ENCODE data around the gene SAMD11. TPM values are rescaled to one million over a fixed set of nuclear protein-coding genes. Genes with fewer than 3 reads are reported as not detected.
A peak's percentile ranks its signal among the peaks of the same experiment; 100 is the strongest.

Gene SAMD11
- total and polyA plus RNA-seq, 2 of the 8 experiments (the other 6 are each of a cell fraction or from before 2014, with no cell fraction given) = 0.18 to 0.30 TPM

DNA sequence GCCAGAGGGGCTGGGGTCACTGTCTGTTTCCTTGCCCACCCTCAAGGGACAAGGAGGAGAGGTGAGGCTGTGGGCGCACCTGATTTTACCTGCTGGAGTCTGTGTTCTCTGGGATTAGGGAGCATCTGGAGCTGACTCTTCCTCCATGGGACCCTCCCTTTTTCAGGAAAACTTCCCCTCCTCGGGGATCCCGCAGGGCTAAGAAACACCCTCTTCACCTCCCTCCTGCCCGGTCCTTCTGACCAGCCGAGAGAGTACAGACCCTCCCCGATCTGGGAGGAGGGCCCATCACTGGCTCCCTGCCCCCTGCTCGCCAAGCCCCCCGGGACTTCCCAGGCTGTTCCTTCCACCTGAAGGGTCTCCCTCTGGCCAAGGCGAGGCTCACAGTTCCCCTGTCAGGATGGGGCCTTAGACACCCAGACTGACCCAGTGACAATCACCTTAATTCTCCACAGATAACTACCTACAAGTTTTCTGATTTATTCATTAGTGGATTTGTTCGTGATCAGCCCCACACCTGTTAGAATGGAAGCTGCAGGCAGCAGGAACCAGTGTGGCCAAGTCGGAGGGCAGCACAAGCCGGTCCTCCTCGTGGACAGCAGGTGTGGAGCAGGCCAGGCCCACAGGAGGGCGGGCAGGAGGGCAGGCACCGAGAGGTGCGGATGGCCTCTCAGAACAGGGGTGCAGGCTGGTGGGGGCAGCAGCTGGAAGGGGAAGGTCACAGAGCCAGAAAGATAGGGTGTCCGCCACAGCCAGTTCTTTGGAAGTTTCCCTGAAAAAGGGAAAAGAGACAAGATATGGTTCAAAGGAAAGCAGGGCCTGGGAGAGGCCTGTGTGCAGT is 15.9 kb upstream of the SAMD11 start:
- Histone ChIP-seq H2BK20ac (ENCODE audit: low read length) (no peak overlapping the region), H3K56ac (replicated peaks; ENCODE audit: insufficient read length, low read depth, low read length) (no peak overlapping the region), H4K91ac (replicated peaks; ENCODE audit: insufficient read length, low read length) (no peak overlapping the region), H3K4ac (replicated peaks; ENCODE audit: insufficient read length, low read depth, low read length) (no peak overlapping the region), H3K36me3 (ENCODE audit: control insufficient read depth in 2 of 4, insufficient read depth in 4 of 4, low read length in 3 of 4) (no peaks in the 10 kb centered on the region), H3K27ac (ENCODE audit: low read depth, low read length) (no peak overlapping the region), H2AK5ac (ENCODE audit: low read depth, low read length) (no peak overlapping the region), H3K4me3 (ENCODE audit: extremely low read depth in 1 of 4, insufficient read depth in 2 of 4, low read depth in 3 of 4, low read length in 4 of 4) (no peak overlapping the region), H3K79me2 (ENCODE audit: control insufficient read depth in 1 of 2, insufficient read depth in 2 of 2, low read length in 2 of 2) (no peaks in the 10 kb centered on the region), H3K23ac (ENCODE audit: insufficient read length) (no peak overlapping the region), H2BK12ac (ENCODE audit: low read depth, low read length) (no peak overlapping the region), H4K8ac (ENCODE audit: extremely low read depth, insufficient read depth, low read length) (no peak overlapping the region), H2BK15ac (ENCODE audit: low read length) (no peak overlapping the region), H3K18ac (ENCODE audit: extremely low read depth, low read length) (no peak overlapping the region; the same call in 1 of the 2 replicates), H3K14ac (ENCODE audit: insufficient read length) (no peak overlapping the region), H3K9ac (replicated peaks in 1 of 4; ENCODE audit: extremely low read depth in 1 of 4, low read depth in 3 of 4, low read length in 3 of 4) (no peak overlapping the region), H2BK120ac (replicated peaks; ENCODE audit: low read depth, low read length) (no peak overlapping the region), H4K20me1 (replicated peaks in 1 of 2; ENCODE audit: control insufficient read depth in 1 of 2, insufficient read depth in 2 of 2, low read length in 2 of 2) (peaks cover 6 to 9% of the 10 kb centered on the region in 2 experiments), H3K79me1 (ENCODE audit: low read depth, low read length) (no peaks in the 10 kb centered on the region), H2AFZ (ENCODE audit: low read length) (no peak overlapping the region), H2BK5ac (ENCODE audit: low read depth, low read length) (no peak overlapping the region), H4K5ac (ENCODE audit: insufficient read length, low read depth, low read length) (no peak overlapping the region), H3K27me3 (replicated peaks in 1 of 4; ENCODE audit: control insufficient read depth in 3 of 4, extremely low read depth in 1 of 4, insufficient read depth in 3 of 4, low read length in 3 of 4) (peaks cover 24 to 65% (median 49%) of the 10 kb centered on the region in 4 experiments), H3K4me1 (replicated peaks in 1 of 4; ENCODE audit: control insufficient read depth in 3 of 4, insufficient read depth in 4 of 4, low read length in 3 of 4) (peaks cover 0 to 5% (median 2%) of the 10 kb centered on the region in 4 experiments; a peak in 4 of 7 replicates), H3K9me3 (ENCODE audit: insufficient read depth in 2 of 2, low read depth in 1 of 2, low read length in 1 of 2) (no peaks in the 10 kb centered on the region), H3K4me2 (ENCODE audit: insufficient read depth in 1 of 2, low read depth in 2 of 2, low read length in 2 of 2) (no peak overlapping the region), H3K23me2 (ENCODE audit: low read depth, low read length) (peaks cover 2% of the 10 kb centered on the region; the same call in 1 of the 2 replicates)
- POLR2A ChIA-PET (ENCODE audit: partially characterized antibody) = interaction anchor here (0.7 to 1.0 kb wide), 2 partner anchors 10 to 33 kb away, joined by 3 read pairs; no protein-coding TSS in a partner anchor
- CTCF ChIA-PET (ENCODE audit: partially characterized antibody) = interaction anchor here (0.6 to 1.9 kb wide), 4 partner anchors 16 to 46 kb away, joined by 4 to 6 read pairs (median 4); partner anchors contain the start of gene SAMD11
- FAIRE-seq (no peak), DNase-seq (ENCODE audit: low read depth in 1 of 2, low spot score in 2 of 2) (peak in 1 of 2 experiments; percentile 43)
- WGBS, 2 experiments (ENCODE audit: extremely low coverage in 1 of 2, insufficient coverage in 1 of 2, insufficient read length in 1 of 2, insufficient replicate concordance in 2 of 2, low coverage in 1 of 2, low lambda C conversion rate in 2 of 2, missing lambda C conversion rate in 1 of 2) = 82% methylated on average over 15 of the region's 17 CpGs; no CpG with 5 or more reads in 1 of the 2 experiments
- no peak for TF ChIP-seq SIRT6 (IDR thresholded peaks at IDR 0.05; ENCODE audit: low read length)
- TF ChIP-seq FOSL1 (IDR thresholded peaks at IDR 0.05; ENCODE audit: insufficient read depth, low read depth, low read length) = no peak
- no peak for TF ChIP-seq JUN (IDR thresholded peaks at IDR 0.05; ENCODE audit: low read depth, low read length)
- no peak for TF ChIP-seq TBP (IDR thresholded peaks at IDR 0.05; ENCODE audit: low read depth, low read length)
- TF ChIP-seq, protein P1, sequence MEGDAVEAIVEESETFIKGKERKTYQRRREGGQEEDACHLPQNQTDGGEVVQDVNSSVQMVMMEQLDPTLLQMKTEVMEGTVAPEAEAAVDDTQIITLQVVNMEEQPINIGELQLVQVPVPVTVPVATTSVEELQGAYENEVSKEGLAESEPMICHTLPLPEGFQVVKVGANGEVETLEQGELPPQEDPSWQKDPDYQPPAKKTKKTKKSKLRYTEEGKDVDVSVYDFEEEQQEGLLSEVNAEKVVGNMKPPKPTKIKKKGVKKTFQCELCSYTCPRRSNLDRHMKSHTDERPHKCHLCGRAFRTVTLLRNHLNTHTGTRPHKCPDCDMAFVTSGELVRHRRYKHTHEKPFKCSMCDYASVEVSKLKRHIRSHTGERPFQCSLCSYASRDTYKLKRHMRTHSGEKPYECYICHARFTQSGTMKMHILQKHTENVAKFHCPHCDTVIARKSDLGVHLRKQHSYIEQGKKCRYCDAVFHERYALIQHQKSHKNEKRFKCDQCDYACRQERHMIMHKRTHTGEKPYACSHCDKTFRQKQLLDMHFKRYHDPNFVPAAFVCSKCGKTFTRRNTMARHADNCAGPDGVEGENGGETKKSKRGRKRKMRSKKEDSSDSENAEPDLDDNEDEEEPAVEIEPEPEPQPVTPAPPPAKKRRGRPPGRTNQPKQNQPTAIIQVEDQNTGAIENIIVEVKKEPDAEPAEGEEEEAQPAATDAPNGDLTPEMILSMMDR (IDR thresholded peaks at IDR 0.05; ENCODE audit: control extremely low read depth in 1 of 3, insufficient read depth in 1 of 3, low read depth in 1 of 3, low read length in 3 of 3) = no peak
- no peak for TF ChIP-seq RBBP5 (IDR thresholded peaks at IDR 0.05; ENCODE audit: borderline replicate concordance, low read depth, low read length)
- no peak for TF ChIP-seq KDM5A (IDR thresholded peaks at IDR 0.05; ENCODE audit: low read length)
